CD14-positive monocyte (primary cell): ENCODE measurements around the gene BCCIP. TPM values are rescaled to one million over a fixed set of nuclear protein-coding genes. Genes with fewer than 3 reads are reported as not detected.
A peak's percentile ranks its signal among the peaks of the same experiment; 100 is the strongest.

Experiments used
- DNase-seq, 3 donors: peaks; one replicate each; pipeline ENCODE4 v3.0.0-alpha.2; 2011 to 2022
- H2AFZ ChIP-seq: 2 replicates; pipeline ENCODE4 v1.6.0; 2012; ENCODE audit warnings: mild to moderate bottlenecking, low read depth, low read length, inconsistent platforms; ENCODE audit not compliant: insufficient read depth, poor library complexity, severe bottlenecking
- H3K27ac ChIP-seq, 2 donors: 1 replicate in 1 of 2; 2 replicates in 1 of 2; pipeline ENCODE4 v1.5.1; 2012 to 2013; ENCODE audit warnings: low read length in 2 of 2, control low read depth in 1 of 2, inconsistent platforms in 1 of 2, low read depth in 1 of 2, mild to moderate bottlenecking in 1 of 2
- H3K27me3 ChIP-seq, 2 donors: one replicate each; pipeline versions ENCODE4 v1.6.0 to v1.6.1; 2011 to 2013; ENCODE audit warnings: low read length in 2 of 2; ENCODE audit not compliant: control insufficient read depth in 2 of 2, insufficient read depth in 2 of 2
- H3K36me3 ChIP-seq, 2 donors: replicated peaks in 1 of 2; 1 replicate in 1 of 2; 2 replicates in 1 of 2; pipeline versions ENCODE4 v1.5.1 to v1.6.1; 2012 to 2013; ENCODE audit warnings: low read length in 2 of 2, control low read depth in 1 of 2, inconsistent platforms in 1 of 2, mild to moderate bottlenecking in 1 of 2; ENCODE audit not compliant: insufficient read depth in 2 of 2, control insufficient read depth in 1 of 2
- H3K4me1 ChIP-seq, 2 donors: 1 replicate in 1 of 2; 2 replicates in 1 of 2; pipeline versions ENCODE4 v1.5.1 to v1.6.1; 2012 to 2013; ENCODE audit warnings: low read length in 2 of 2, control low read depth in 1 of 2, inconsistent platforms in 1 of 2, mild to moderate bottlenecking in 1 of 2, moderate library complexity in 1 of 2; ENCODE audit not compliant: insufficient read depth in 2 of 2, control insufficient read depth in 1 of 2
- H3K4me2 ChIP-seq: replicated peaks from 2 replicates; pipeline ENCODE3; 2012; ENCODE audit warnings: low read length, moderate library complexity, mild to moderate bottlenecking; ENCODE audit not compliant: poor library complexity, severe bottlenecking; ENCODE audit errors: extremely low read depth
- H3K4me3 ChIP-seq, 3 experiments: fragments of 200-600 bp in 1 of 3; sonication (generic) in 1 of 3; replicated peaks in 1 of 3; 1 replicate in 2 of 3; 2 replicates in 1 of 3; pipeline ENCODE4 v1.5.1; 2011 to 2013; ENCODE audit warnings: low read length in 3 of 3, mild to moderate bottlenecking in 3 of 3, control low read depth in 2 of 3, low read depth in 2 of 3, inconsistent platforms in 1 of 3, moderate library complexity in 1 of 3
- H3K79me2 ChIP-seq: 2 replicates; pipeline ENCODE4 v1.6.0; 2012; ENCODE audit warnings: mild to moderate bottlenecking, control low read depth, inconsistent platforms, low read length, moderate library complexity; ENCODE audit not compliant: insufficient read depth
- H3K9ac ChIP-seq: 2 replicates; pipeline ENCODE4 v1.6.0; 2017; ENCODE audit warnings: low read length, mild to moderate bottlenecking; ENCODE audit not compliant: insufficient read depth, poor library complexity, severe bottlenecking
- H3K9me3 ChIP-seq, 2 donors: replicated peaks in 1 of 2; 1 replicate in 1 of 2; 2 replicates in 1 of 2; pipeline versions ENCODE4 v1.5.1 to v1.6.1; 2012 to 2013; ENCODE audit warnings: low read length in 2 of 2, control low read depth in 1 of 2; ENCODE audit not compliant: control insufficient read depth in 1 of 2, insufficient read depth in 1 of 2
- H4K20me1 ChIP-seq: 2 replicates; pipeline ENCODE4 v1.6.0; 2012; ENCODE audit warnings: mild to moderate bottlenecking, low read length, control low read depth, moderate library complexity; ENCODE audit not compliant: insufficient read depth
- H3K27ac Mint-ChIP-seq, 7 donors: one replicate each; pipeline ENCODE4 v1.8.0; 2020; ENCODE audit warnings: mild to moderate bottlenecking in 7 of 7, mixed read lengths in 7 of 7, moderate library complexity in 6 of 7, inconsistent platforms in 2 of 7
- H3K27me3 Mint-ChIP-seq, 3 donors: one replicate each; pipeline ENCODE4 v1.8.0; 2021 to 2022; ENCODE audit warnings: low read depth in 3 of 3, mild to moderate bottlenecking in 3 of 3, mixed read lengths in 3 of 3, moderate library complexity in 3 of 3, inconsistent platforms in 1 of 3
- H3K36me3 Mint-ChIP-seq, 2 donors: one replicate each; pipeline ENCODE4 v1.8.0; 2020; ENCODE audit warnings: mixed read lengths in 2 of 2, inconsistent platforms in 1 of 2, mild to moderate bottlenecking in 1 of 2
- H3K4me1 Mint-ChIP-seq: one replicate; pipeline ENCODE4 v1.8.0; 2020; ENCODE audit warnings: mild to moderate bottlenecking, mixed read lengths
- H3K4me3 Mint-ChIP-seq, 2 donors: one replicate each; pipeline ENCODE4 v1.8.0; 2020; ENCODE audit warnings: mild to moderate bottlenecking in 2 of 2, mixed read lengths in 2 of 2, moderate library complexity in 1 of 2
- H3K9me3 Mint-ChIP-seq, 7 donors: one replicate each; pipeline ENCODE4 v1.8.0; 2020 to 2022; ENCODE audit warnings: mixed read lengths in 7 of 7, mild to moderate bottlenecking in 6 of 7, moderate library complexity in 6 of 7, inconsistent platforms in 2 of 7
- WGBS: methylation state at CpG from one replicate; pipeline ENCODE4 v1.1.5; 2013; ENCODE audit warnings: missing lambda C conversion rate; ENCODE audit not compliant: insufficient coverage; 5-methylcytosine and 5-hydroxymethylcytosine counted together
- intact Hi-C, 2 donors: fragments of 100-400 bp; cut with micrococcal nuclease; formaldehyde crosslinking; loops; one replicate each; pipeline versions ENCODE4 v1.15.0 to v1.15.1; 2023
- polyA plus RNA-seq, 3 donors: library from polyadenylated mRNA; depleted of rRNA in 1 of 3; unstranded in 2 of 3; stranded (reverse) in 1 of 3; fragments of 300-500 nt in 2 of 3; fragments of >200 nt in 1 of 3; fragmentation: Illumina TruSeq in 2 of 3; gene quantifications; 1 replicate in 2 of 3; 2 replicates in 1 of 3; pipeline ENCODE4 v1.2.3, GENCODE V29; 2012 to 2021
- TF ChIP-seq, protein P1 (sequence below): fragments of 200-600 bp; IDR thresholded peaks from one replicate; pipeline ENCODE4 v1.8.0; 2022; ENCODE audit warnings: antibody characterized with exemption, mild to moderate bottlenecking

Gene BCCIP
- polyA plus RNA-seq, 3 donors: 16.0 to 61.7 (median 59.3) TPM

DNA sequence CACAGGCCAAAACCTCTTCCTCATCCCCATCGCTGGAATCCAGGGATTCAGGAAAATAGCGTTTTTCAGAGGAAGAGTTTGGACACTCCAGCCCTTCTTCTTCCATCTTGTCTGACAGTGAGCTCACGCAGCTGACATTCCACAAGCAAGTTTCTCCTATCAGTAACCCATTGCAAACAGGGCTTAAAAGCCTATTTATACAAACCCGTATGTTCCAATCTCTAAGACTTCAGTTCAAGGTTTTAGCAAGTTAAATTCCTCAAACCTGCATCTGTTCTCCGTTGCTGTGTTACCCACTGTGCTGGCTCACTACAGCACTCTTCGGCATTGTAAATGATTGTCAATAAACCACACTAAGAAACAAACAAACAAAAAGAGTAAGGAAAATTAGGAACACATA is 57.4 kb downstream of the BCCIP start:
- Histone ChIP-seq H3K4me3 (no peak overlapping the region), H3K27ac (no peak overlapping the region), H3K27me3 (no peaks in the 10 kb centered on the region), H3K9me3 (peaks cover 4 to 9% of the 10 kb centered on the region in 2 donors), H3K9ac (no peak overlapping the region), H3K4me1 (no peaks in the 10 kb centered on the region), H3K36me3 (peaks cover 5 to 47% of the 10 kb centered on the region in 2 donors), H3K79me2 (no peaks in the 10 kb centered on the region), H4K20me1 (peaks cover 5% of the 10 kb centered on the region), H3K4me2 (no peak overlapping the region), H2AFZ (no peak overlapping the region)
- Mint-ChIP-seq H3K9me3 (peaks cover 3 to 17% (median 8%) of the 10 kb centered on the region in 7 donors), H3K27me3 (no peaks in the 10 kb centered on the region), H3K27ac (no peak overlapping the region), H3K36me3 (peaks cover 23 to 41% of the 10 kb centered on the region in 2 donors), H3K4me3 (no peak overlapping the region), H3K4me1 (no peaks in the 10 kb centered on the region)
- TF ChIP-seq, protein P1, sequence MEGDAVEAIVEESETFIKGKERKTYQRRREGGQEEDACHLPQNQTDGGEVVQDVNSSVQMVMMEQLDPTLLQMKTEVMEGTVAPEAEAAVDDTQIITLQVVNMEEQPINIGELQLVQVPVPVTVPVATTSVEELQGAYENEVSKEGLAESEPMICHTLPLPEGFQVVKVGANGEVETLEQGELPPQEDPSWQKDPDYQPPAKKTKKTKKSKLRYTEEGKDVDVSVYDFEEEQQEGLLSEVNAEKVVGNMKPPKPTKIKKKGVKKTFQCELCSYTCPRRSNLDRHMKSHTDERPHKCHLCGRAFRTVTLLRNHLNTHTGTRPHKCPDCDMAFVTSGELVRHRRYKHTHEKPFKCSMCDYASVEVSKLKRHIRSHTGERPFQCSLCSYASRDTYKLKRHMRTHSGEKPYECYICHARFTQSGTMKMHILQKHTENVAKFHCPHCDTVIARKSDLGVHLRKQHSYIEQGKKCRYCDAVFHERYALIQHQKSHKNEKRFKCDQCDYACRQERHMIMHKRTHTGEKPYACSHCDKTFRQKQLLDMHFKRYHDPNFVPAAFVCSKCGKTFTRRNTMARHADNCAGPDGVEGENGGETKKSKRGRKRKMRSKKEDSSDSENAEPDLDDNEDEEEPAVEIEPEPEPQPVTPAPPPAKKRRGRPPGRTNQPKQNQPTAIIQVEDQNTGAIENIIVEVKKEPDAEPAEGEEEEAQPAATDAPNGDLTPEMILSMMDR: no peak
- no peak for DNase-seq
- 84% methylated on average over 3 of the region's 6 CpGs for WGBS
- intact Hi-C loops: no loop called here

DNA sequence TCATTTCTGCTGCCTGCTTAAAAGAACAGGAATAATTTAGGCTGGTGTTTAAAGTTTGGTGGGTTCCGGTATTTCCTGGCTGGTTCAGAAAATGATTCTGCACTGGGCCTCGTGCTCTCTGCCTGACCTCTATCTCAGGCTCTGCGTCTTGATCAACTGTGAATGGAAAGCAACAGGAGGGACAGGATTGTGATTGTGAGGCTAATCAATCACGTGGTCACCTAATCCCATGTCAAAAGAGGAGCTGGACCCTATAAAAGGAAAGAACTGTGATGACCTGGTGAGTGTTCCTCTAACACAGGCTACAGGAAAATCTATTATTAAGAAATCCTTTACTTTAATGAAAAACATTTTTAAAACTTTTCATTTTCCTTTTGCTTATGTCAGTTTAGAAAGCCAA is 57.8 kb downstream of the BCCIP start, which contains the start of gene DHX32:
Gene DHX32, minus strand, starts transcription at position 101 of the 400 bp plus-strand sequence. CDS start 468 bp downstream, outside the sequence.
- Mint-ChIP-seq H3K36me3 (peaks cover 20 to 36% of the 10 kb centered on the region in 2 donors), H3K9me3 (peaks cover 0 to 14% (median 6%) of the 10 kb centered on the region in 7 donors), H3K27me3 (no peaks in the 10 kb centered on the region), H3K27ac (peak within 1 kb of the TSS in 1 of 7 donors; percentile 13), H3K4me3 (no peak within 1 kb of the TSS), H3K4me1 (no peaks in the 10 kb centered on the region)
- Histone ChIP-seq H3K9ac (no peak within 1 kb of the TSS), H4K20me1 (peaks cover 5% of the 10 kb centered on the region), H3K79me2 (no peaks in the 10 kb centered on the region), H3K4me1 (no peaks in the 10 kb centered on the region), H3K27me3 (no peaks in the 10 kb centered on the region), H3K4me2 (no peak within 1 kb of the TSS), H3K4me3 (no peak within 1 kb of the TSS), H3K27ac (no peak within 1 kb of the TSS), H2AFZ (no peak within 1 kb of the TSS), H3K36me3 (peaks cover 5 to 42% of the 10 kb centered on the region in 2 donors), H3K9me3 (peaks cover 4% of the 10 kb centered on the region in 2 donors)
- DNase-seq: no peak
- TF ChIP-seq, protein P1: no peak
- 77% methylated on average over 3 of the region's 4 CpGs for WGBS
- intact Hi-C loops: no loop called here
